ENCODE data around the gene RPRD1B.

The RPRD1B gene

DNA sequence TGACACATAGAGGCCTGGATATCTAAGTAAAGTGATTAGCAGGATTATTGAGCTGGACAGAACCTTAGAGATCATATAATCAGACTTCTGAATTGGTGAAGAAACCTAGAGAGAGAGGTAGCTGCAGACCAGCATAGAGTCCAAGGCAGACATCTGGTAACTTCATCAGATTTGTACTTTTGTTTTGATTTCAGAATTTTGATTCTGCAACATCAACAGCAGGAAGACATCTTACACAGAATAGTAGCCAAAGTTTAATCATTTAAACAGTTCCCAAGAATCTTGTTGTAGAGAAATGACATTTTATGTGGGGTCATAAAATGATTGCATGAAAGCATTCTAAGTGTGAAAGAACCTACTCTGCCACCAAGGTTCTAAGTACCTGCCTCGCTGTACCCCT, 39.4 kb downstream of the RPRD1B start:
- DNase-seq (ENCODE audit: low read depth in 1 of 2, low spot score in 1 of 2), result no peak

DNA sequence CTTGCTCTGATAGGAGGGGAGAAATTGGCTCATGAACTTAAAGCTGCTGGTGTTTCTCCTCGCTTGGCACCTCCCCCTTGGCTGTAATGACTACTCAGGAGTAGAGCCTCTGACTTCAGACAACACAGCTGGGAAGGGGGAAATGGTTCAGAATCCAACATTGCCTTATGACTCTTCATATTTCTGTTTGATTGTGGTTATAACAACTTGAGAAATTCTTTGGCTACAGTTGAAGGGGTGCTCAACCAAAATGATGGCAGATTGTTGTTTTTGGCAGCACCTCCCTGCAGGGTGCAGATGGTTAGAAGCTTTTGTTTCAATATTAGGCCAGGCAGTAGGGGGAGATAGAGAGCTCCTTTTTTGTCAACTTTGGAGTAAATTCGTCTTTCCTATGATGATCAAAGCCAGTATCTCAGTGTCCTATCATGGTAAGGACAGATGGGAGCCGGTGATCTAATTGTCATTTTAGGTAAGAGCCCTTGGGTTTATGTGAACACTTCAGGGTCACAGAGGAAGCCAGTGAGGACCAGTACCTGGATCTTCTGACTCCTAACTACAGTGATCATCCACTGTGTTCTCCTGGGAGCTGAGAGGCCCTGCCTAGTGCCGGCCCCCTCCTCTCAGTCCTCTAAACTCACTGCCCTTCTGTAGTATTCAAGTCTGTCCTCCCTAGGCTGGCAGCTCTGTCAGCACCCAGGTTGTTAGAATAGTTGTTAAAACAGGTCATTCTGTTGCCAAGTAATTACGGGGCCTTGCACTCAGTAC, 39.9 kb downstream of the RPRD1B start:
- DNase-seq (ENCODE audit: low read depth in 1 of 2, low spot score in 1 of 2), result no peak

DNA sequence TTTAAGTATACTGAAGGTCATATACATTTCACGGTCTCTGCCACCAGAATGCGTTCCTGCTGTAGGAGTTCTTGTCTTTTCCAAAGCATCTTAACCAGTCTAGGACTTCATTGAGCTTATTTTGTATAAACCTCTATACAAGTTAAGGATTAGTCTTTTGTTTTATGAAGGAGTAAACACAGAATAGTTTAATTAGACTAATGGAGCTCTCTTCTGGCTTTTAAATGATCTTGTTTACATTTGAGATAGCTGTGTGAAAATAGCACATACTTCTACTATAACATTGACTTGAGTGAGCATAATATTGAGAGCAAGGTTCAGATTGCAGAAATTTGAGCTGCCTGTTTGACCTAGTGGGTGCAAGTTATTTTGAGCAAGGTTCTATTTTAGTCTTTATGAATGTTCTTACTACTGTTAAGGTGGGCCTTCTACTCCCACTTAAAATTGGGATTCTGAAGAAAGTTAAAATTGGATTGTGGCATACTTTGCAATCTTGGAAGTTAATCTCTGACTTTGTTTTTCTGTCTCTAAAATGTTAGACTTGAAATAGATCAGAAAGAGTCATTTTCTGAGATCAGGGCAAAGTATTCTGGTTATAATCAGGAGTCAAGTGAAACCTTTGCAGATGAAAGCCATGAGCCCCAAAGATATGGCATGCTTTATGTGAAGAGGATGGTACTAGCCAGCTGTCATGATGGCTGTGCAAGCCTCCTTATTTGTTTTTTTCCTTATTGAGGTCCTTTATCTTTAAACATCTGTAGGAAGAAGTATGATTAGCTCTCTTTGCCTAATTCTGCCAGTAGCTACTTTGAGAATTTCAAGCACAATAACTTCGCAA, 41.8 kb downstream of the RPRD1B start:
- DNase-seq (ENCODE audit: low read depth in 1 of 2, low spot score in 1 of 2), result no peak

DNA sequence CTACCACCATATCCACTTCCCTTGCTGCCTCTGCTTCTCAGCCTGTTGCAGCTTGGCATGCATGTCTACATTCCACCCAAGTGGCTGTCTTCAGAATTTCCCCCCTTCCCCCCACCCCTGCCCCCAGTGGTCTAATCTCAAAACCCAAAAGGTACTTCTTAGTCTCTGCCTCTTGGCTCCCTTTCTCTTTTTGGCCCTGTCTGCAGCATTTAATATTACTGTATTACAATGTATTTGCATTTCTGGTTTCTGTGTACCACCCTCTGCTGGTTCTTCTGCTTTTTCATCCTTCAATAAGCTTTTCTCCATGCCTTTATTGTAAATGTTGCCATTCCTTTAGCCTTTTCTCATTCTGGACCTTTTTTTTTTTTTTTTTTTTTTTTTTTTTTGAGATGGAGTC, 43.0 kb downstream of the RPRD1B start:
- no peak for DNase-seq (ENCODE audit: low read depth in 1 of 2, low spot score in 1 of 2)

DNA sequence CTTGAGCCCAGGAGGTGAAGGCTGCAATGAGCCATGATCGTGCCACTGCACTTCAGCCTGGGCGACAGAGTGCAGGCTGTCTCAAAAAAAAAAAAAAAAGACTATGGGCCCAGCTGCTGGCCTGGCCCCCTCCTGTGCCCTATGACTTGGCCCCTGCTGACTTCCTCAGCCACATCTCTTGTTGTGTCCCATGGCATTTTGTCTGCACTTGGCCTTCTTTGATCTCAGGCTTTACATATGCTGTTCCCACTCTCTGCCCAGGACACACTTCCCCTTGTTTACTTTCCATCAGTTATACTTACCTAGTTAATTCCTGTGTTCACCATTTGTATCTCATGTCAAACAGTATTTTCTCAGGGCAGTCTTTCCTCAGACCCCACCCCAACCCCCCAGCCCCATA, 44.5 kb downstream of the RPRD1B start:
- DNase-seq (ENCODE audit: low read depth in 1 of 2, low spot score in 1 of 2), result no peak

DNA sequence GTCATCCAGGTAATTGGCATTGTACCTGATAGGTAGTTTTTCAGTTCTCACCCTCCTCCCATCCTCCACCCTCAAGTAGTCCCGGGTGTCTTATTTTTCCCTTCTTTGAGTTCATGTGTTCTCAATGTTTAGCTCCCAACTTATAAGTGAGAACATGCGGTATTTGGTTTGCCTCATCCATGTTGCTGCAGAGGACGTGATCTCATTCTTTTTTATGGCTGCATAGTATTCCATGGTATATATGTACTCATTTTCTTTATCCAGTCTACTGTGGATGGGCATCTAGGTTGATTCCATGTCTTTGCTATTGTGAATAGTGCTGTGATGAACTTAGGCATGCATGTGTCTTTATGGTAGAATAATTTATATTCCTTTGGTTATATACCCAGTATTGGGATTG, 45.8 kb downstream of the RPRD1B start:
- no peak for DNase-seq (ENCODE audit: low read depth in 1 of 2, low spot score in 1 of 2)

DNA sequence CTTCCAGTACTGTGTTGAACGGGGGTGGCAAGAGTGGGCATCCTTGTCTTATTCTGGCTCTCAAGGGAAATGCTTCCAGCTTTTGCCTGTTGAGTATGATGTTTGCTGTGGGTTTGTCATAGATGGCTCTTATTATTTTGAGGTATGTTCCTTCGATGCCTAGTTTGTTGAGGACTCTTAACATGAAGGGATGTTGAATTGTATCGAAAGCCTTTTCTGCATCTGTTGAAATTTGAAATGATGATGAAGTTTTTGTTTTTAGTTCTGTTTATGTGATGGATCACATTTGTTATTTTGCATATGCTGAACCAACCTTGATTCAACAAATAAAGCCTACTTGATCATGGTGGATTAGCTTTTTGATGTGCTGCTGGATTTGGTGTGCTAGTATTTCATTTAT, 48.0 kb downstream of the RPRD1B start:
- DNase-seq (ENCODE audit: low read depth in 1 of 2, low spot score in 1 of 2), result no peak

DNA sequence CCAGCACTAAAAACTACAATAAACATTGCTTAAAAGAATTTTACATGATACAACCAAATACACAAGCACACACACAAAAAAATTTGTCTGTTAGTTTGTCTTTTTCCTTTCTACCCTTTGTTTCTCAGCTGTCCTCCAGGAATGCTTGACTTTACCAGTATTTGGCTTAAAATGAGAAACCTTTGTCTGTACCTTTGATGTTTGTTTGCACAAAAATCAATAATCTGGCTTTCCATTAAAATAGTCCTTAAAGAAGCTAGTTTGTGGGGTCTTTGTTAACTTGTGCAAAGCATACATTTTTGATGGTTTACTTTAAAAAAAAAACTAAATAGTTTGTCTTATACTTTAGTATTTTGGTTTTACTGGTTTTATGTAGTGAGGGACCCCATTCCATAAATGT, 49.3 kb downstream of the RPRD1B start:
- DNase-seq (ENCODE audit: low read depth in 1 of 2, low spot score in 1 of 2), result no peak

DNA sequence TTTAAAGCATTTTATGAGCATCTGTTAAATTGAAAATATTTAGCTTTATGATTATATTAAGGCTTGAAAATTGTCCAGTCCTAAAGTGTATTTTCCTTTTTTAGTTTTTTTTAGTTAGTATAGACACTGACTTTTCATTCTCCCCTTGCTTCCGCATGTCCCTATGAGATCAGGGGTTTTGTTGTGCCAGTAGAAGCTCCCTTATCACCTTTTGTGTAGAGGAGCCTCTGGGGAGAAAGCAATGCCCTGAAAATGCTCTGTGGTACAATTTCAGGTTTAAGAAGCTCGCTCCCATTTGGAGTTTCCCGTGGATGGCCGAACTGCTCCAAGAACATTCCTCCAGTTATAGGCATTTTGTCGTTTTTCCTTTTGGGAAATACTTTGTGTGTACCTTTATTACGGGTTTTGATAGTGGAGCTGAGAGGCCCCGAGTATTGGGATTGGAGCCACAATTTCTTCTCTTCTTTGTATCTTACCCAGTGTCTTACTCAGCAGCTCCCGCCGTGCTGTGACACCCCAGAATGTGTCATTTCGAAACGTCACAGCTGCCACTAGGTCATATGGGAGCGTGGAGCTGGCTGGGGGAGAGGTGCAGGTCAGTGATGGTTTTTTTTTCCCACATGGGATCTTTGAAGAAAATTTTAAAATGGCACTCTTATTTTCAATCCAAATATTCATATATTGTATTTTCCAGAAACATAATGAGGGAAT, 49.9 kb downstream of the RPRD1B start:
- DNase-seq (ENCODE audit: low read depth in 1 of 2, low spot score in 1 of 2), result no peak

DNA sequence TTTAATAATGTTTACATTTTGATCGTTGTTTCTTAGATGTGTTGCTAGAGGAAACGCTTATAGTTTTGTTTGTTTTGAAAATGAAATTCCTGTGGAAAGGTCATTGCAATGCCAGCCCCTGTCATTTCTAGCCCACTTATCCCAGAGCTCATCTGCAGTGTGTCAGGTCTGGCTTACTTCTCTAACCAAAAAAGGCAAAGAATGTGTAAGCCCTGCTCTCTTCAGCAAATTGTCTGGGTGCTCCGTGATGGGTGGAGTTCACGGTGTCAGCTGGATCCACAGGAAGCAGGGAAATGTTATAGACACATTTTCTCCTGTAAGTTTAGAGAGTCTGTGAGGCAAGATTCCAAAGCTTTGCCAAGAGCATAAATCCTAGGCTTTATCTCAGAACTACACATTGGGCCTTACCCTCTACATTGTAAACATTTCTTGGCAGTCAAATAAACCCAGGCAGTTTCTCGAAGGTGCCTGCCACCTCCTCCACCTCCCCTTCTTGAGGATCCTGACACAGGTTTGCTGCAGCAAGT, 50.9 kb downstream of the RPRD1B start:
- no peak for DNase-seq (ENCODE audit: low read depth in 1 of 2, low spot score in 1 of 2)

DNA sequence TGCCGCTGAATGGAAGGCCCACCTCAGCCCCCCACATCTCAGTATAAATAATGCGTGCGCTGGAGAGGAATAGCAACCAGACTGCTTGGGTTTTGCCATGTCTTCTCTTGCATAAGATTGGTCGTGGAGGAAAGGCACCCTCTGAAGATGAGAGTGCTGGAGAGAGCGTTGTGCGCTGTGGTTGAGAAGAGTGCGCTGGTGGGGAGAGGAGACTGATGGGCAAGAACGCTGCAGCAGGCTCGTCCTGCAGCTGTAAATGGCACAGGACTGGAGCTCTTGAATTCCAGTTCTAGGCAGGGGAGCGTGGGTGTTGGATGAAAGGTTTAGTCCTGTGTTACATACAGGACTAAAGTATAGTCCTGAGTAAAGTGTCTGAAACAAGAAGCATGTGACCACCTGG, 51.5 kb downstream of the RPRD1B start:
- DNase-seq (ENCODE audit: low read depth in 1 of 2, low spot score in 1 of 2), result no peak

DNA sequence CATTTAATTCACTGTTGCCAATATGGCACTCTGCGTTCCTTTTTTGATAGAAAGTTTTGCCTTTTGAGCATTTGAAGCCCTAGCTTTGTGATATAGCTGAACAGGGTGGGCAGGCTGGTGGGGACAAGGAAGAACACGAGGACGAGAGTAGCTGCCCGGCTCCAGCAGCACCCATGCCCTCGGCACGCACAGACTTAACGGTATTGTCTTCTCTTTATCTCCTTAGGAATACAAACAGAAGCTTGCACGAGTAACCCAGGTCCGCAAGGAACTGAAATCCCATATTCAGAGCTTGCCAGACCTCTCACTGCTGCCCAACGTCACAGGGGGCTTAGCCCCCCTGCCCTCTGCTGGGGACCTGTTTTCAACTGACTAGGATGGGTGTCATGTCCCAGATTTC, 56.0 kb downstream of the RPRD1B start:
- DNase-seq (ENCODE audit: low read depth in 1 of 2, low spot score in 1 of 2), result no peak

DNA sequence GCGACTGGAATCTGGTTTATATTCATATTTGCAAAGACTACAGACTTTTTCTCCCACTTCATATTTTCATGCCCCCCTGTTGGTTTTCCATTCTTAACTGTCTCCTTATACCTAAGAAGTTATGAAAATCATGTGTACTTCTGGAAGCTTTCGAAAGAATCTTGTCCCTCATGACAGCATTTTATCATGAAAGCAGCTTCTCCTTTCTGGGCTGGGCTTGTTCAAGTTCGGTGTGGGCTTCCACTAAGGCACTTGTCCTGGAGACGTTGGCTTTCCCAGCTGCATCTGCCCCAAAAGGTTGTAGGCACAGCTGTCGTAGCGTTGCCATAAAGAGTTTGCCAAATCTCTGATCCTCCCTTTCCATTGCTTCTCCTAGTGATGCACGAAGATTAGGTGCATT, 56.5 kb downstream of the RPRD1B start:
- DNase-seq (ENCODE audit: low read depth in 1 of 2, low spot score in 1 of 2), result no peak

DNA sequence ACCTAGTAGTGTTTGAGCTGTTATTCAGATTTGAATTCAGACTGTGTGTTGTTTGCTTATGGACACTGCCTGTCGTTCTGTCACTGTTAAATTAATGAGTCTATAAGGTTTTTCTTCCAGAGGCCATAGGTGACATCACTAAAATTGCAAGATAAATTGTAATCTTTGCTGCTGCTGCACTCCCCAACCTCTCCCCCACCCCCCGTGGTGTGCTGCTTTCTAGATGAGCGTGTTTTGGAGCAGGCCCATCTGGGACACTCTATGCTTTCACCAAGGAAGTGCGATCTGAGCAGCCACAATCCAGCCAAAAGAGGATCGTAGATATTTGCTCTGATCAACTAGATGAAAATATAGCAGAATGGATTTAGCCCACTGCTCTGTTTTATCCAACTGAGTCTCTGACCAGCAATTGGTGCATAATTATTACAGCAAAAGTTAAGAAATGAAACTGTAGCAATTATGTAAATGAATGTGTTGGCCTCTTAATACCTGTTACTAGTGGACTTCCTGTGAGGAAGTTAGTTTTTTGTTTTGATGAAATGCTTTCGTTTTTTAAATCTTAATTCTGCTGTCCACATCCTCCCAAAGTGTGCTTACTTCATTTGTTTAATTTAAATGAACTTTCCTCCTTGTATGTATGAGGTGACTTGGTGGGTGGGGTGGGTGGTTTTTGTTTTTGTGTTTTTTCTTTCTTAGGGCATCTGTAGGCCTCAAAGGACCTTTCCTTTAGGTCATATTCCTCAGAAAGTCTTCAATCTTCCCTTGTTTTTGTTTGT, 58.1 kb downstream of the RPRD1B start:
- DNase-seq (ENCODE audit: low read depth in 1 of 2, low spot score in 1 of 2), result no peak

DNA sequence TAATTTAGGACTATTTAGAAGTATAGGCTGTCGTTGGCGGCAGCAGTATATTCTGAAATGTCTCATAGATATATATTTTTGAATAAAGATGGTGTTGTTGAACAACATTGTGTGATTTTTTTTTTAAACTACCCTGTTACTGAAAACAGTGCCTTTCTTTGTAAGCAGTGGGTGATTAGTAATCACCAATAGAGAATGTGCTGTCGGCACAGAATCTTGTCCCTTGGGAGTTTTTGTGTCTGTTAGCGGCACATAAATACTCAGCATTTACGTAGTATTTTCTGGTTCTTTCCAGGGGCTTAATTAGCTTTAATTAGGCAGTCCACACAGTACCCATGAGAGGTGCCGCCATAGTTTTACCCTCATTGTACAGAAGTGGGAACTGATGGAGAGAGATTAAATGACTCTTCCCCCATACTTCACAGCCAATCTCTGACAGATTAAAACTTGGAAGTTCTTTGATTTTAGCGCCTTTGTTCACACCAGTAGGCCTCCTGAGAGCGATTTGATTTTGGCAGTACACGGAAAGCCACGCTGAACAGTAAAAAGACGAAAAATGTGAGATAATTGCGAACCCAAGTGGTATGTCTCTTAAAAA, 58.8 kb downstream of the RPRD1B start:
- DNase-seq (ENCODE audit: low read depth in 1 of 2, low spot score in 1 of 2), result no peak

DNA sequence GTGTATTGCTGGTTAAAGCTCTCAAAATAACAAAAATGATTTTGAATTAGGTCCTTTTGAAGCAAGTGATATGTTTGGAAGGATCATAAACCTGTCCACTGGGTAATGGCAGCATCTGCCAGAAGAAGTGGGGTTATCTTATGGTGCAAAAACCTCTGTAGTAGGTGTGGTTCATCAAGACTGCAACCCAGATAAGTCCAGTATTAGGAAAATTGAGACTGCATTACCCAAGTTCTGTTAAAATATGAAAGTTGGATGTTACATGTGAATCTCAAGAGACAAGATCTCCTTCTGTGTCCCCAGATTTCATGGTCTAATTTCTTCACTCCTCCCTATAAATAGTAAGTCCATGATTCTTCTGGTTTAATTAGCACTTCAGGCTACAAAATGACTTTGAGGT, 59.4 kb downstream of the RPRD1B start:
- DNase-seq (ENCODE audit: low read depth in 1 of 2, low spot score in 1 of 2), result no peak

DNA sequence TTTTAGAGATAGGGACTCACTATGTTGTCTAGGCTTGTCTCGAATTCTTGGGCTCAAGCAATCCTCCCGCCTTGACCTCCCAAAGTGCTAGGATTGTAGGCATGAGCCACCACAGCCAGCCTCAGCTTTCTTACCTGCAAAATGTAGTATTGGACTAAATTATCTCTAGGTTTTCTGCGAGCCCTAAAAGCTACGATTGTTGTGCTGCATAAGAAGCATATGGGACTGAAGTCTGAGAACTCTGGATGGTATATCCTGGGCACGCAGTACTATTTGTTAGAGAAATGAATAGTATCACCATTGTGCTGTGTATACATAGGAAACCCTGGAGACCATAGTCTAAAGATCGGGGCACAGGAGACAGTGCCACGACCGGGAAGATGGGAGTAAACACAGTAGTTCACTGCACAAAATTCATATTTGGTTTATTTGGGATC, 60.1 kb downstream of the RPRD1B start:
- DNase-seq (ENCODE audit: low read depth in 1 of 2, low spot score in 1 of 2), result no peak

DNA sequence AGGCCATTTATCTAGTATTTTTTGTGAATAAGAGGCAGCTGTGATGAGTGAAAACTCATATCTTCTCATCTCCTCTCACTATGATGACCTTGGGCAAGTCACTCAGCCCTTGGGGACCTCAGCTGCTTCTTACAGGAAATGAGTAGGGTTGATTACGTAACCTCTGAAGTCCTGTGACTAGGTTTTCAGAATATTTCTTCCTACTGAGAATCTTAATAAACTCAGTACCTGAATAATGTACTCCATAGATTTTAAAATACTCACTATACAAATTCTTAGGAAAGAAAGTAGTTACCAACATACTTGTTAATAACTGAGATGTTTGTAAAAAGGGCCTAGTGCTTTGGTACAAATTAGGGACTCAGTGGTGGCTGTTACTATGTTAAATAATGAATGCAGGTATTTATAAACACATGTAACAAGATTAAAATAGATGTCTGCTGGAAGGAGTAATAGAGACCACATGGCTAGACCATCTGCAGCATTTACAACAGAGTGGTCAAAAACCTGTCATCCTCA, 60.9 kb downstream of the RPRD1B start:
- DNase-seq (ENCODE audit: low read depth in 1 of 2, low spot score in 1 of 2), result peak in 1 of 2 donors; percentile 2

DNA sequence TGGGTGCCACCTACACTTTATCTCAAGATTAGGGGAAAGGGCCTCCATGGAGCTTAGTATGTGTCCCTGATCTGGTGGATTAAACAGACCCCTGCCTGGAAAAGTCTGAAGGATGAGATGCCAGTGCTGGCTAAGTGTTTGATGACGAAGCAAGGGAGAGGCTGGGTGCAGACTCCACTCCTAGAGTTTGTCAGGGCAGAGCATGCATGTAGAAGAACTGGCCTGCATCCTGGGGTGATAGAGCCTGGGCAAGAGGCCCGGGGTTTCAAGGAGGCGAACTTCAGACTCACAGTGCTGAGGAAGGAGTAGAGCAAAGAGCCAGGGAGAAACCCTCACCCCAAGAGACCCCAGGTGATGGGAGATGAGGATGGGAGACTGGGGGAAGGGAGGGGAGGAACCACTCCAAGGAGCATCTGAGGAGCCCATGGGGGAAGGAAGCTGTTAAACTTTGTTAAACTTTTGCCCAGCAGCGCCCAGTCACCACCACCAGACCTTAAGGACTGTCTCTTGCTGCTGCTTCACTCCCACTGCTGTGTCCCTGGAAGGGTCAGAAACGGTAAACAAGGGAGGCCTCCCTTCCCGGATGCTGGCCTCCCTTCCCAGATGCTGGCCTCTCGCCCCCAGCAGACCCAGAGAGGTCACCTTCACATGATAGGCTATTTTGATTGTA, 61.6 kb downstream of the RPRD1B start:
- no peak for DNase-seq (ENCODE audit: low read depth in 1 of 2, low spot score in 1 of 2)

DNA sequence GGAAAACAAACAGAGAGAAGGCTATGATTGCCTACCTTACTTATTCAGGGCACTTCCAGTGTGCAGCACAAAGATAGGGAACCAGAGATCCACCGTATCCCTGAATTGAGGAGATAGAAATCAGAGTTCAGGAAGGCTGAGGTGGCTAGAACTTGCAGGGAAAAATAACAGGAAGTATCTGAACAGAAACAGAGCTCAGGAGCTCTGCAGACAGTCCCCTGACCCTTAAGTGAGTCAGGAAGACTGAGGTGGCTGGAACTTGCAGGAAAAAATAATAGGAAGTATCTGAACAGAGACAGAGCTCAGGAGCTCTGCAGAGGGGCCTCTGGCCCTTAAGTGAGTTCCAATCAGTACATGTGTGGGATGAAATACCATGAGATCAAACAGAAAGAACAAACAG, 65.4 kb downstream of the RPRD1B start:
- DNase-seq (ENCODE audit: low read depth in 1 of 2, low spot score in 1 of 2), result no peak

Data from activated T-helper 1 cell treated with anti-CD3 and anti-CD28 coated beads, Interleukin-2, amount 50 U/mL, for 16 hours (primary cell).